SJSA1 (cell line): ENCODE measurements around the gene CASP2. TPM values are rescaled to one million over a fixed set of nuclear protein-coding genes. Genes with fewer than 3 reads are reported as not detected.

ENCODE experiments used
- total RNA-seq: library from RNA; depleted of rRNA; stranded (reverse); fragments of >200 nt; shearing (Covaris generic); gene quantifications from 2 replicates; pipeline ENCODE4 v1.2.3, GENCODE V29; 2014; rRNA removed

Gene CASP2
- total RNA-seq, 1 experiment from 2014 or later, result 20.5 TPM

Other genes with a start within 250 kb of the CASP2 start
- not detected in 2 replicates for gene OR6V1, start 236.0 kb upstream of the CASP2 start, total RNA-seq
- not detected in 2 replicates for gene PIP, start 156.3 kb upstream of the CASP2 start, total RNA-seq
- not detected in 2 replicates for gene TAS2R39, start 104.9 kb upstream of the CASP2 start, total RNA-seq
- gene TAS2R40, start 66.3 kb upstream of the CASP2 start, total RNA-seq, result not detected in 2 replicates
- gene GSTK1, start 24.9 kb upstream of the CASP2 start, total RNA-seq, result 124 and 131 TPM in 2 replicates
- not detected in 2 replicates for gene TMEM139, start 3.4 kb upstream of the CASP2 start, total RNA-seq
- gene CLCN1, start 27.8 kb downstream of the CASP2 start, total RNA-seq, result not detected in 2 replicates
- gene FAM131B, start 74.4 kb downstream of the CASP2 start, total RNA-seq, result 0.16 and 0.41 TPM in 2 replicates
- gene ZYX, start 93.0 kb downstream of the CASP2 start, total RNA-seq, result 68.7 and 86.5 TPM in 2 replicates
- not detected in 2 replicates for gene EPHA1, start 120.5 kb downstream of the CASP2 start, total RNA-seq
- gene TAS2R60, start 155.1 kb downstream of the CASP2 start, total RNA-seq, result not detected in 2 replicates
- gene TAS2R41, start 189.5 kb downstream of the CASP2 start, total RNA-seq, result not detected in 2 replicates